ENCODE measurements around the gene FPGT.

Gene FPGT

DNA sequence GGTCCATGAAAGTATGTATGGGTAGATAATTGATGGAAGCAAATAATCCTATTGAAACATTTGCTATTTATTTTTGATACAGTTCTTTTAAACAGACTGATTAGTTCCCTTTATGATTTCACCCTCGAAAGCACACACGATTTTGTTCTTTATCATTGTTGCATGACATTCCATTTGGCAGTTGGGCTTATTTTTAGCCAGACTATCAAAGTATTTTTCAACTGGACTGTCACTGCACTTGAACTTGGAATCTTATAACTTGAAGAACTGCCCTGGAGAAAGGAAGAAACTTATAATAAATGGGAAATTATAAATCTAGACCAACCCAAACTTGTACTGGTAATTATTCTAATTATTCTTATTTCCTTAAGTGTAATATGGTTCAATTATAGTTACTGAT is 37.1 kb downstream of the FPGT start, which contains the start of gene TNNI3K:
Gene TNNI3K, plus strand, starts transcription at position 235 of the 400 bp plus-strand sequence. Its CDS starts 65 bp downstream, at position 300.
- TF ChIP-seq, protein P1, sequence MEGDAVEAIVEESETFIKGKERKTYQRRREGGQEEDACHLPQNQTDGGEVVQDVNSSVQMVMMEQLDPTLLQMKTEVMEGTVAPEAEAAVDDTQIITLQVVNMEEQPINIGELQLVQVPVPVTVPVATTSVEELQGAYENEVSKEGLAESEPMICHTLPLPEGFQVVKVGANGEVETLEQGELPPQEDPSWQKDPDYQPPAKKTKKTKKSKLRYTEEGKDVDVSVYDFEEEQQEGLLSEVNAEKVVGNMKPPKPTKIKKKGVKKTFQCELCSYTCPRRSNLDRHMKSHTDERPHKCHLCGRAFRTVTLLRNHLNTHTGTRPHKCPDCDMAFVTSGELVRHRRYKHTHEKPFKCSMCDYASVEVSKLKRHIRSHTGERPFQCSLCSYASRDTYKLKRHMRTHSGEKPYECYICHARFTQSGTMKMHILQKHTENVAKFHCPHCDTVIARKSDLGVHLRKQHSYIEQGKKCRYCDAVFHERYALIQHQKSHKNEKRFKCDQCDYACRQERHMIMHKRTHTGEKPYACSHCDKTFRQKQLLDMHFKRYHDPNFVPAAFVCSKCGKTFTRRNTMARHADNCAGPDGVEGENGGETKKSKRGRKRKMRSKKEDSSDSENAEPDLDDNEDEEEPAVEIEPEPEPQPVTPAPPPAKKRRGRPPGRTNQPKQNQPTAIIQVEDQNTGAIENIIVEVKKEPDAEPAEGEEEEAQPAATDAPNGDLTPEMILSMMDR (IDR thresholded peaks at IDR 0.05; ENCODE audit: low read depth, low read length, missing control alignments): no peak
- no peak for DNase-seq (ENCODE audit: low read depth)
- no peak within 1 kb of the TSS for H3K4me3 ChIP-seq (ENCODE audit: low read depth, low read length)

GRCh38 chr1:74236440-74236839 is 38.4 kb downstream of the FPGT start:
- H3K4me3 ChIP-seq (ENCODE audit: low read depth, low read length): no peak overlapping the region
- DNase-seq (ENCODE audit: low read depth): no peak
- TF ChIP-seq, protein P1 (IDR thresholded peaks at IDR 0.05; ENCODE audit: low read depth, low read length, missing control alignments): no peak

GRCh38 chr1:74237035-74237434 is 39.0 kb downstream of the FPGT start:
- no peak for DNase-seq (ENCODE audit: low read depth)
- no peak overlapping the region for H3K4me3 ChIP-seq (ENCODE audit: low read depth, low read length)
- TF ChIP-seq, protein P1 (IDR thresholded peaks at IDR 0.05; ENCODE audit: low read depth, low read length, missing control alignments): no peak

DNA sequence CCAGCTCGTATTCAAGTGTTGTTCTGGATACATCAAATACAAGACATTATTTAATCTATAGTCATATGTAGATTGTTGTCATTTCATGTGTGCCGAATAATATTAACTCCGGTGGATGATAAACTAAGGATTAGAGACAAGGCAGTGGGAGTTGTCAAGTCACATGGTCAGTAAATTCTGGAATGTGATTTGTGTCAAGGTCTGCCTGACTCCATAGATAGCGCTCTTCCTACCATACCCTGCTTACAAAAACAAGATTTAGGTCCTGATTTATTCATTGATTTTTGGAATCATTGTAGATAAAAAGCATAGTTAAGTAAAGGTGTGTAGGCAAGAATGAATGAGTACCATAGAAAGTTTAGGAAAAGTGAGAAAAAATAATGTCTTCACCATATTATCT is 39.7 kb downstream of the FPGT start:
- no peak overlapping the region for H3K4me3 ChIP-seq (ENCODE audit: low read depth, low read length)
- no peak for DNase-seq (ENCODE audit: low read depth)
- TF ChIP-seq, protein P1 (IDR thresholded peaks at IDR 0.05; ENCODE audit: low read depth, low read length, missing control alignments): no peak

- TF ChIP-seq, protein P1 (IDR thresholded peaks at IDR 0.05; ENCODE audit: low read depth, low read length, missing control alignments): no peak
- no peak for DNase-seq (ENCODE audit: low read depth)
Observed at GRCh38 chr1:74245168-74245772, 47.2 kb downstream of the FPGT start.

DNA sequence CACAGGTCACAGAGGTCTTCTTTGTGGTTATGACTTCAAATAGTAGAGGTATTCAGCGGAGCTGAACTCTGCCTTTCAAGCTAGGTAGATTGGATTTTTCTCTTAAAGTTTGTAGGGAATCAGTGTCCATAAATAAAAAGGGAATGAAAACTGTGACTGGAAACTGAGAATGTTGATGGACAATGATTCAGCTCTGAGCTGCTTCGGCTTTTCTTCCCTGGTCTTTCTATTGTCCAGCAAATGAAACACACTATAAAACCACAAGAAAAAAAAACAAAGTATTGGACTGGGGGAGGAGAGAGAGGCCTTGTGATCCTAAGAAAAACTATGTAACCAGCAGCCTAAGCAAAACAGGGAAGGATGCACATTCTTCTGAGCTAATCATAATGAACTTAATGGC is 48.3 kb downstream of the FPGT start:
- no peak overlapping the region for H3K4me3 ChIP-seq (ENCODE audit: low read depth, low read length)
- no peak for DNase-seq (ENCODE audit: low read depth)
- TF ChIP-seq, protein P1 (IDR thresholded peaks at IDR 0.05; ENCODE audit: low read depth, low read length, missing control alignments): no peak

More at GRCh38 chr1:74245168-74245772, 47.2 kb downstream of the FPGT start:
- no peak overlapping the region for H3K4me3 ChIP-seq (ENCODE audit: low read depth, low read length)
